GM23338 (cell line): ENCODE measurements around the gene GTF3C1. TPM values are rescaled to one million over a fixed set of nuclear protein-coding genes. Genes with fewer than 3 reads are reported as not detected.

Source experiments
- ATAC-seq: fragments of 200-7000 bp; cut with Tn5 transposase; 3 replicates; pipeline ENCODE4 v1.9.1; 2020
- DNase-seq: peaks from one replicate; pipeline ENCODE4 v3.0.0-alpha.2; 2015; ENCODE audit warnings: low spot score
- H2AFZ ChIP-seq: fragments of 200-600 bp; sonication (generic); 2 replicates; pipeline ENCODE4 v1.8.0; 2016; ENCODE audit warnings: antibody characterized with exemption, mild to moderate bottlenecking, moderate library complexity
- H3F3A ChIP-seq: fragments of 200-600 bp; sonication (generic); replicated peaks from 2 replicates; pipeline ENCODE4 v1.8.0; 2017; ENCODE audit warnings: antibody characterized with exemption, mixed run types, low read depth
- H3K27ac ChIP-seq: fragments of 200-600 bp; sonication (generic); 2 replicates; pipeline ENCODE4 v1.6.1; 2016; ENCODE audit warnings: low read depth
- H3K27me3 ChIP-seq: fragments of 200-600 bp; sonication (generic); 2 replicates; pipeline ENCODE4 v1.8.0; 2016; ENCODE audit warnings: mild to moderate bottlenecking, mixed run types, moderate library complexity; ENCODE audit not compliant: insufficient read depth
- H3K36me3 ChIP-seq: fragments of 200-600 bp; sonication (generic); 2 replicates; pipeline ENCODE4 v1.8.0; 2016; ENCODE audit warnings: mild to moderate bottlenecking; ENCODE audit not compliant: insufficient read depth
- H3K4me1 ChIP-seq: fragments of 200-600 bp; sonication (generic); 2 replicates; pipeline ENCODE4 v1.8.0; 2016; ENCODE audit warnings: mild to moderate bottlenecking, moderate library complexity; ENCODE audit not compliant: insufficient read depth
- H3K4me2 ChIP-seq: fragments of 200-600 bp; sonication (generic); 2 replicates; pipeline ENCODE4 v1.7.1; 2017; ENCODE audit warnings: mixed run types
- H3K4me3 ChIP-seq: fragments of 200-600 bp; sonication (generic); 2 replicates; pipeline ENCODE4 v1.6.1; 2016; ENCODE audit warnings: mixed run types
- H3K79me2 ChIP-seq: fragments of 200-600 bp; sonication (generic); replicated peaks from 2 replicates; pipeline ENCODE4 v1.8.0; 2017; ENCODE audit warnings: mild to moderate bottlenecking; ENCODE audit not compliant: insufficient read depth
- H3K9me2 ChIP-seq: fragments of 200-600 bp; sonication (generic); 2 replicates; pipeline ENCODE4 v1.8.0; 2017; ENCODE audit not compliant: insufficient read depth
- H4K20me1 ChIP-seq: fragments of 200-600 bp; sonication (generic); replicated peaks from 2 replicates; pipeline ENCODE4 v1.8.0; 2017; ENCODE audit warnings: mild to moderate bottlenecking; ENCODE audit not compliant: insufficient read depth
- H3K27ac Mint-ChIP-seq: 2 replicates; pipeline ENCODE4 v1.8.0; 2020; ENCODE audit warnings: inconsistent platforms, mild to moderate bottlenecking, moderate library complexity, mixed read lengths
- H3K27me3 Mint-ChIP-seq: 3 replicates; pipeline ENCODE4 v1.8.0; 2022; ENCODE audit warnings: low read depth, mild to moderate bottlenecking, moderate library complexity, mixed read lengths, inconsistent platforms; ENCODE audit not compliant: insufficient read depth, poor library complexity
- H3K36me3 Mint-ChIP-seq: 3 replicates; pipeline ENCODE4 v1.8.0; 2021; ENCODE audit warnings: low read depth, mild to moderate bottlenecking, inconsistent platforms, moderate library complexity, mixed read lengths
- H3K4me1 Mint-ChIP-seq: 3 replicates; pipeline ENCODE4 v1.8.0; 2020; ENCODE audit warnings: mild to moderate bottlenecking, inconsistent platforms, mixed read lengths
- H3K4me3 Mint-ChIP-seq: 3 replicates; pipeline ENCODE4 v1.8.0; 2021; ENCODE audit warnings: moderate library complexity, mild to moderate bottlenecking, inconsistent platforms, mixed read lengths
- H3K9me3 Mint-ChIP-seq: 3 replicates; pipeline ENCODE4 v1.8.0; 2020; ENCODE audit warnings: moderate library complexity, mild to moderate bottlenecking, inconsistent platforms, mixed read lengths
- CREB1 ChIP-seq: fragments of 250-450 bp; sonication (Bioruptor Pico); IDR thresholded peaks from 2 replicates; pipeline ENCODE4 v1.5.0; 2020; ENCODE audit warnings: low read depth, mild to moderate bottlenecking, moderate library complexity
- CTCF ChIP-seq, 2 experiments: fragments of 200-600 bp in 1 of 2; sonication (generic) in 1 of 2; conservative IDR thresholded peaks; 2 replicates each; pipeline versions ENCODE4 v1.5.1 to v1.6.1; 2016 to 2017; ENCODE audit warnings: antibody characterized with exemption in 2 of 2, low read depth in 2 of 2, mild to moderate bottlenecking in 2 of 2, moderate library complexity in 1 of 2
- ETS1 ChIP-seq: IDR thresholded peaks from 2 replicates; pipeline ENCODE4 v1.6.1; 2016; ENCODE audit warnings: antibody characterized with exemption
- EZH2 ChIP-seq: fragments of 200-600 bp; sonication (generic); IDR thresholded peaks from one replicate; pipeline ENCODE4 v1.8.0; 2017; ENCODE audit warnings: antibody characterized with exemption, mild to moderate bottlenecking, low read depth; ENCODE audit not compliant: unreplicated experiment
- EZH2phosphoT487 ChIP-seq: fragments of 200-600 bp; sonication (generic); IDR thresholded peaks from one replicate; pipeline ENCODE4 v1.8.1; 2018; ENCODE audit warnings: antibody characterized with exemption; ENCODE audit not compliant: unreplicated experiment
- JUNB ChIP-seq: IDR thresholded peaks from one replicate; pipeline ENCODE4 v1.6.1; 2016; ENCODE audit warnings: antibody characterized with exemption; ENCODE audit not compliant: unreplicated experiment
- NANOG ChIP-seq: IDR thresholded peaks from 2 replicates; pipeline ENCODE4 v1.6.1; 2016; ENCODE audit warnings: antibody characterized with exemption, borderline replicate concordance
- POLR2AphosphoS5 ChIP-seq: IDR thresholded peaks from 2 replicates; pipeline ENCODE4 v1.6.1; 2016; ENCODE audit warnings: antibody characterized with exemption, low read depth
- REST ChIP-seq: IDR thresholded peaks from one replicate; pipeline ENCODE4 v1.6.1; 2018; ENCODE audit warnings: antibody characterized with exemption; ENCODE audit not compliant: unreplicated experiment
- STAT1 ChIP-seq: IDR thresholded peaks from one replicate; pipeline ENCODE4 v1.6.1; 2016; ENCODE audit warnings: antibody characterized with exemption; ENCODE audit not compliant: unreplicated experiment
- ZNF114 ChIP-seq: fragments of 250-450 bp; sonication (Bioruptor Pico); IDR thresholded peaks from 2 replicates; pipeline ENCODE4 v1.5.0; 2020; ENCODE audit warnings: mild to moderate bottlenecking, moderate library complexity
- ZNF331 ChIP-seq: fragments of 250-450 bp; sonication (Bioruptor Pico); IDR thresholded peaks from 2 replicates; pipeline ENCODE4 v1.5.0; 2020; ENCODE audit warnings: low read depth, mild to moderate bottlenecking, moderate library complexity
- ZNF462 ChIP-seq: fragments of 250-450 bp; sonication (Bioruptor Pico); IDR thresholded peaks from 2 replicates; pipeline ENCODE4 v1.5.0; 2020; ENCODE audit warnings: mild to moderate bottlenecking, moderate library complexity
- polyA plus RNA-seq: library from polyadenylated mRNA; unstranded; fragments of >200 nt; fragmentation: Nextera tagmentation; extraction: Ambion mirVana; gene quantifications from 2 replicates; pipeline ENCODE4 v1.2.1, GENCODE V29; 2016
- total RNA-seq: library from RNA; depleted of rRNA; stranded (reverse); fragments of >200 nt; shearing (Covaris generic); gene quantifications from 2 replicates; pipeline ENCODE4 v1.2.3, GENCODE V29; 2014

GTF3C1 gene
- total and polyA plus RNA-seq, 2 experiments from 2014 or later, result 78.5 to 138 TPM

- peaks cover 7% of the 10 kb centered on the region for H3K27me3 Mint-ChIP-seq
- H3K4me1 ChIP-seq, result no peaks in the 10 kb centered on the region
- ATAC-seq (no peak), DNase-seq (no peak)
- H3K27me3 ChIP-seq, result no peaks in the 10 kb centered on the region
- H3K4me2 ChIP-seq, result no peak overlapping the region
- no peaks in the 10 kb centered on the region for H3K36me3 ChIP-seq
- no peaks in the 10 kb centered on the region; the same call in 2 of the 3 replicates for H3K4me1 Mint-ChIP-seq
- H4K20me1 ChIP-seq, result no peaks in the 10 kb centered on the region
- H3K4me3 Mint-ChIP-seq, result no peak overlapping the region
- TF ChIP-seq EZH2phosphoT487 (no peak), ETS1 (no peak), CTCF (conservative IDR thresholded peaks at IDR 0.05; ENCODE audit: low read depth in 2 of 2) (no peak), CREB1 (CRISPR knock-in tag) (no peak), JUNB (no peak), ZNF114 (CRISPR knock-in tag) (no peak), REST (no peak), ZNF331 (no peak), STAT1 (no peak), ZNF462 (no peak), NANOG (no peak), POLR2AphosphoS5 (no peak), EZH2 (no peak)
- peaks cover 14% of the 10 kb centered on the region for H3K36me3 Mint-ChIP-seq
- H3K9me2 ChIP-seq, result no peaks in the 10 kb centered on the region
- no peak overlapping the region for H3K27ac Mint-ChIP-seq
- H3K27ac ChIP-seq, result no peak overlapping the region
- H3K79me2 ChIP-seq, result no peaks in the 10 kb centered on the region
- peaks cover 30% of the 10 kb centered on the region for H3K9me3 Mint-ChIP-seq
- no peak overlapping the region for H3K4me3 ChIP-seq
- H3F3A ChIP-seq, result no peaks in the 10 kb centered on the region
- no peak overlapping the region for H2AFZ ChIP-seq
Observed at GRCh38 chr16:27448532-27449433, 100.9 kb downstream of the GTF3C1 start.
